Measurements from ENCODE around the gene CEP112. TPM values are rescaled to one million over a fixed set of nuclear protein-coding genes. Genes with fewer than 3 reads are reported as not detected.
A peak's percentile ranks its signal among the peaks of the same experiment; 100 is the strongest.

Gene CEP112
- total and polyA plus RNA-seq, 10 of the 15 experiments (the other 5 are each of a cell fraction or from before 2014, with no cell fraction given): 0.11 to 3.8 (median 0.32) TPM; not detected in 1

DNA sequence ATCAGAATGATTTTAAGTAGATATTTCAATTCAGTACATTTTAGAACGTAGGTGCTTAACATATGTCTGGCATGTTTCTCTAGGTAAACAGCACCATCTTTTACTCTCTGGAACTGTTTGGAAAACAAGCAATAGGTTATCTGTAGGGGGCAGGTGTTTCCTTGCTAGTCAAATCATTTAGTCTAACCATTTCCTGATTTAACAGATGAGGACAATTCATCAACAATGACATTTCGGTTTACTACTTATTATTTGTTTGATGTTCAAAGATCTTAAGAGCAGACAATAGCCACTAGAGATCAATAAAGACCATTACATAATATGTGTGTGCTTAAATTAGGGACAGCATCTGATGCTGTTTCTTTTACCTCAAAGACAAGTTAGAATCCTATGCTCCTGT, 173.1 kb downstream of the CEP112 start (continued):
- TF ChIP-seq SIX5 (IDR thresholded peaks at IDR 0.05; ENCODE audit: low read depth, low read length, severe bottlenecking) (no peak), MXI1 (IDR thresholded peaks at IDR 0.05; ENCODE audit: low read depth, low read length) (no peak), RUNX3 (IDR thresholded peaks at IDR 0.05; ENCODE audit: low read length) (no peak)
- TF ChIP-seq, protein P1, sequence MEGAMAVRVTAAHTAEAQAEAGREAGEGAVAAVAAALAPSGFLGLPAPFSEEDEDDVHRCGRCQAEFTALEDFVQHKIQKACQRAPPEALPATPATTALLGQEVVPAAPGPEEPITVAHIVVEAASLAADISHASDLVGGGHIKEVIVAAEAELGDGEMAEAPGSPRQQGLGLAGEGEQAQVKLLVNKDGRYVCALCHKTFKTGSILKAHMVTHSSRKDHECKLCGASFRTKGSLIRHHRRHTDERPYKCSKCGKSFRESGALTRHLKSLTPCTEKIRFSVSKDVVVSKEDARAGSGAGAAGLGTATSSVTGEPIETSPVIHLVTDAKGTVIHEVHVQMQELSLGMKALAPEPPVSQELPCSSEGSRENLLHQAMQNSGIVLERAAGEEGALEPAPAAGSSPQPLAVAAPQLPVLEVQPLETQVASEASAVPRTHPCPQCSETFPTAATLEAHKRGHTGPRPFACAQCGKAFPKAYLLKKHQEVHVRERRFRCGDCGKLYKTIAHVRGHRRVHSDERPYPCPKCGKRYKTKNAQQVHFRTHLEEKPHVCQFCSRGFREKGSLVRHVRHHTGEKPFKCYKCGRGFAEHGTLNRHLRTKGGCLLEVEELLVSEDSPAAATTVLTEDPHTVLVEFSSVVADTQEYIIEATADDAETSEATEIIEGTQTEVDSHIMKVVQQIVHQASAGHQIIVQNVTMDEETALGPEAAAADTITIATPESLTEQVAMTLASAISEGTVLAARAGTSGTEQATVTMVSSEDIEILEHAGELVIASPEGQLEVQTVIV (IDR thresholded peaks at IDR 0.05; ENCODE audit: borderline replicate concordance, partially characterized antibody): no peak

- in situ Hi-C loops (cut with MboI) (no loop called here), intact Hi-C loops (cut with micrococcal nuclease; ENCODE audit: unreplicated experiment) (no loop called here)
- 15% methylated on average over 3 of the region's 3 CpGs for WGBS (ENCODE audit: insufficient coverage, insufficient replicate concordance, low lambda C conversion rate, missing lambda C conversion rate)
Observed at GRCh38 chr17:66016231-66016630, 175.7 kb downstream of the CEP112 start.

More at GRCh38 chr17:66016231-66016630, 175.7 kb downstream of the CEP112 start:
- H2AFZ ChIP-seq (ENCODE audit: control insufficient read depth, low read depth, low read length): no peak overlapping the region
- FAIRE-seq: no peak
- no peaks in the 10 kb centered on the region; the same call in 2 of the 3 replicates for H3K9me3 ChIP-seq (replicated peaks; ENCODE audit: control insufficient read depth, insufficient read depth, low read length)
- POLR2A ChIA-PET: interaction anchor here (0.5 kb wide), 1 partner anchor 31 kb away, joined by 3 read pairs; no protein-coding TSS in a partner anchor
- H3K27ac ChIP-seq (ENCODE audit: control insufficient read depth, insufficient read depth): no peak overlapping the region
- H3K4me3 ChIP-seq: no peak overlapping the region
- no peaks in the 10 kb centered on the region for H3K79me2 ChIP-seq (ENCODE audit: control insufficient read depth, insufficient read depth, low read length)
- H3K27me3 ChIP-seq (replicated peaks in 1 of 2; ENCODE audit: control insufficient read depth in 2 of 2, insufficient read depth in 2 of 2, low read length in 1 of 2): no peaks in the 10 kb centered on the region; a peak in 1 of 4 replicates
- peak; percentile 66 for ATAC-seq
- SMC1A ChIA-PET (ENCODE audit: uncharacterized antibody, unreplicated experiment): no interaction called here
- H3K4me1 ChIP-seq (ENCODE audit: control insufficient read depth, insufficient read depth, low read length): no peaks in the 10 kb centered on the region
- RAD21 ChIA-PET (ENCODE audit: unreplicated experiment): no interaction called here
- no TSS peak for BruUV-seq (replicated peaks)
- H4K20me1 ChIP-seq (ENCODE audit: control insufficient read depth, insufficient read depth): no peaks in the 10 kb centered on the region
- H3K36me3 ChIP-seq (ENCODE audit: control insufficient read depth in 2 of 2, insufficient read depth in 2 of 2, low read length in 1 of 2): no peaks in the 10 kb centered on the region
- DNase-seq (ENCODE audit: low read depth, low spot score): no peak
- TF ChIP-seq SPI1 (IDR thresholded peaks at IDR 0.05; ENCODE audit: borderline replicate concordance, insufficient read depth, low read depth, low read length) (no peak), CBX3 (IDR thresholded peaks at IDR 0.05; ENCODE audit: borderline replicate concordance, low read depth) (no peak), ZNF24 (IDR thresholded peaks at IDR 0.05) (no peak), GABPA (IDR thresholded peaks at IDR 0.05; ENCODE audit: low read depth) (no peak)
- TF ChIP-seq, protein P2, sequence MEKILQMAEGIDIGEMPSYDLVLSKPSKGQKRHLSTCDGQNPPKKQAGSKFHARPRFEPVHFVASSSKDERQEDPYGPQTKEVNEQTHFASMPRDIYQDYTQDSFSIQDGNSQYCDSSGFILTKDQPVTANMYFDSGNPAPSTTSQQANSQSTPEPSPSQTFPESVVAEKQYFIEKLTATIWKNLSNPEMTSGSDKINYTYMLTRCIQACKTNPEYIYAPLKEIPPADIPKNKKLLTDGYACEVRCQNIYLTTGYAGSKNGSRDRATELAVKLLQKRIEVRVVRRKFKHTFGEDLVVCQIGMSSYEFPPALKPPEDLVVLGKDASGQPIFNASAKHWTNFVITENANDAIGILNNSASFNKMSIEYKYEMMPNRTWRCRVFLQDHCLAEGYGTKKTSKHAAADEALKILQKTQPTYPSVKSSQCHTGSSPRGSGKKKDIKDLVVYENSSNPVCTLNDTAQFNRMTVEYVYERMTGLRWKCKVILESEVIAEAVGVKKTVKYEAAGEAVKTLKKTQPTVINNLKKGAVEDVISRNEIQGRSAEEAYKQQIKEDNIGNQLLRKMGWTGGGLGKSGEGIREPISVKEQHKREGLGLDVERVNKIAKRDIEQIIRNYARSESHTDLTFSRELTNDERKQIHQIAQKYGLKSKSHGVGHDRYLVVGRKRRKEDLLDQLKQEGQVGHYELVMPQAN (conservative IDR thresholded peaks at IDR 0.05): no peak
- no peak overlapping the region for H3K4me2 ChIP-seq (ENCODE audit: control insufficient read depth, insufficient read depth)
- no peak overlapping the region for H3K9ac ChIP-seq (ENCODE audit: control insufficient read depth, insufficient read depth, low read length)
- CTCF ChIA-PET: no interaction called here

Data from GM12878 (cell line).